Common myeloid progenitor, CD34-positive (primary cell): Measurements from ENCODE around the gene NMU.

Source experiments
- CTCF ChIA-PET: fragments of 350-600 bp; sonication (Branson Sonifier 250); formaldehyde crosslinking; loops from one replicate; lab custom pipeline; 2021; ENCODE audit warnings: antibody characterized with exemption; lab: Charles Lee
- POLR2A ChIA-PET: fragments of 350-600 bp; sonication (Branson Sonifier 250); formaldehyde crosslinking; loops from one replicate; lab custom pipeline; 2021; ENCODE audit warnings: antibody characterized with exemption; lab: Charles Lee
- DNase-seq, 3 donors: peaks; one replicate each; pipeline versions ENCODE4 v3.0.0 to v3.0.0-alpha.2; 2013
- H3K27ac ChIP-seq, 2 experiments: 1 replicate in 1 of 2; 2 replicates in 1 of 2; pipeline ENCODE4 v1.7.0; 2013; ENCODE audit warnings: inconsistent platforms in 2 of 2, low read length in 2 of 2, mild to moderate bottlenecking in 2 of 2, low read depth in 1 of 2, moderate library complexity in 1 of 2; ENCODE audit not compliant: severe bottlenecking in 2 of 2, insufficient read depth in 1 of 2, poor library complexity in 1 of 2
- H3K27me3 ChIP-seq, 5 experiments: replicated peaks in 2 of 5; 1 replicate in 3 of 5; 2 replicates in 2 of 5; pipeline versions ENCODE4 v1.6.1 to v1.7.0; 2013; ENCODE audit warnings: low read length in 4 of 5, mild to moderate bottlenecking in 2 of 5, moderate library complexity in 2 of 5, inconsistent platforms in 1 of 5; ENCODE audit not compliant: insufficient read depth in 5 of 5, control insufficient read depth in 4 of 5
- H3K36me3 ChIP-seq, 4 experiments: 1 replicate in 2 of 4; 2 replicates in 2 of 4; pipeline versions ENCODE4 v1.6.1 to v1.7.0; 2013; ENCODE audit warnings: low read length in 3 of 4, control low read depth in 1 of 4, mild to moderate bottlenecking in 1 of 4; ENCODE audit not compliant: control insufficient read depth in 4 of 4, insufficient read depth in 4 of 4
- H3K4me1 ChIP-seq, 4 experiments: 1 replicate in 3 of 4; 2 replicates in 1 of 4; pipeline versions ENCODE4 v1.6.1 to v1.7.1; 2013; ENCODE audit warnings: low read length in 3 of 4, mild to moderate bottlenecking in 3 of 4, control low read depth in 1 of 4, inconsistent platforms in 1 of 4, moderate library complexity in 1 of 4; ENCODE audit not compliant: control insufficient read depth in 4 of 4, insufficient read depth in 4 of 4; ENCODE audit errors: control extremely low read depth in 1 of 4
- H3K4me3 ChIP-seq, 7 experiments: 1 replicate in 4 of 7; 2 replicates in 3 of 7; pipeline versions ENCODE4 v1.5.1 to v1.7.0; 2013; ENCODE audit warnings: mild to moderate bottlenecking in 7 of 7, low read length in 6 of 7, moderate library complexity in 6 of 7, inconsistent platforms in 2 of 7, low read depth in 2 of 7, control low read depth in 1 of 7; ENCODE audit not compliant: insufficient read depth in 4 of 7, control insufficient read depth in 1 of 7; ENCODE audit errors: extremely low read depth in 1 of 7
- H3K9me3 ChIP-seq, 5 experiments: 1 replicate in 4 of 5; 2 replicates in 1 of 5; pipeline versions ENCODE4 v1.6.1 to v1.7.1; 2013; ENCODE audit warnings: low read length in 4 of 5, mild to moderate bottlenecking in 2 of 5, inconsistent platforms in 1 of 5, low read depth in 1 of 5, moderate library complexity in 1 of 5; ENCODE audit not compliant: control insufficient read depth in 4 of 5, insufficient read depth in 2 of 5; ENCODE audit errors: control extremely low read depth in 1 of 5
- WGBS: methylation state at CpG from one replicate; pipeline ENCODE4 v1.1.5; 2013; ENCODE audit not compliant: insufficient coverage; 5-methylcytosine and 5-hydroxymethylcytosine counted together

NMU gene

GRCh38 chr4:55658657-55659056 lies 22.6 kb upstream of the NMU start:
- POLR2A ChIA-PET, result no interaction called here
- CTCF ChIA-PET, result no interaction called here
- WGBS, result 88% methylated on average over 5 of the region's 5 CpGs

GRCh38 chr4:55654131-55654530 lies 18.0 kb upstream of the NMU start:
- ChIA-PET CTCF (no interaction called here), POLR2A (no interaction called here)
- H3K4me3 ChIP-seq, result no peak overlapping the region
- H3K36me3 ChIP-seq, result no peaks in the 10 kb centered on the region
- no peak for DNase-seq
- no peak overlapping the region for H3K27ac ChIP-seq
- H3K27me3 ChIP-seq, result no peaks in the 10 kb centered on the region
- no peaks in the 10 kb centered on the region for H3K9me3 ChIP-seq
- 100% methylated on average over 5 of the region's 5 CpGs for WGBS
- H3K4me1 ChIP-seq, result no peaks in the 10 kb centered on the region

More at GRCh38 chr4:55658657-55659056, 22.6 kb upstream of the NMU start:
- Histone ChIP-seq H3K36me3 (no peaks in the 10 kb centered on the region), H3K4me1 (no peaks in the 10 kb centered on the region), H3K4me3 (no peak overlapping the region), H3K27ac (no peak overlapping the region), H3K27me3 (no peaks in the 10 kb centered on the region), H3K9me3 (no peaks in the 10 kb centered on the region)
- no peak for DNase-seq

- DNase-seq, result no peak
- H3K9me3 ChIP-seq, result no peaks in the 10 kb centered on the region
- ChIA-PET CTCF (no interaction called here), POLR2A (no interaction called here)
- H3K4me3 ChIP-seq, result no peak overlapping the region
- H3K27ac ChIP-seq, result no peak overlapping the region
- H3K27me3 ChIP-seq, result no peaks in the 10 kb centered on the region
- no peaks in the 10 kb centered on the region for H3K36me3 ChIP-seq
- no peaks in the 10 kb centered on the region for H3K4me1 ChIP-seq
- WGBS, result 93% methylated on average over 3 of the region's 5 CpGs
These were observed 14.4 kb upstream of the NMU start for GRCh38 chr4:55650483-55650882.

GRCh38 chr4:55637272-55637820 lies 1.2 kb upstream of the NMU start:
- DNase-seq, result no peak
- no peak overlapping the region for H3K4me3 ChIP-seq
- ChIA-PET CTCF (interaction anchor here (0.5 to 1.1 kb wide), 2 partner anchors 75 to 323 kb away, joined by 3 read pairs; no protein-coding TSS in a partner anchor), POLR2A (no interaction called here)
- H3K36me3 ChIP-seq, result no peaks in the 10 kb centered on the region
- no peaks in the 10 kb centered on the region for H3K9me3 ChIP-seq
- no CpG with 5 or more reads among the region's 12 CpGs for WGBS
- no peak overlapping the region for H3K27ac ChIP-seq
- peaks cover 5 to 21% (median 17%) of the 10 kb centered on the region in 4 experiments for H3K4me1 ChIP-seq
- H3K27me3 ChIP-seq, result peaks cover 15 to 75% (median 38%) of the 10 kb centered on the region in 5 experiments

- Histone ChIP-seq H3K36me3 (no peaks in the 10 kb centered on the region), H3K9me3 (no peaks in the 10 kb centered on the region), H3K4me1 (peaks cover 5 to 21% (median 17%) of the 10 kb centered on the region in 4 experiments), H3K4me3 (peak overlapping the region in 5 of 7 experiments; percentile 51 to 68 (median 56)), H3K27ac (peak overlapping the region in 1 of 2 experiments; percentile 73), H3K27me3 (peaks cover 15 to 78% (median 38%) of the 10 kb centered on the region in 5 experiments)
- DNase-seq, result no peak
- ChIA-PET POLR2A (no interaction called here), CTCF (interaction anchor here (1.1 kb wide), 1 partner anchor 74 kb away, joined by 3 read pairs; no protein-coding TSS in a partner anchor)
- WGBS, result 3% methylated on average over 3 of the region's 7 CpGs
These were observed 530 bp upstream of the NMU start for GRCh38 chr4:55636656-55636999.

- CTCF ChIA-PET, result interaction anchor here (0.5 to 1.4 kb wide), 2 partner anchors 81 to 216 kb away, joined by 3 to 6 read pairs; no protein-coding TSS in a partner anchor
- Histone ChIP-seq H3K36me3 (no peaks in the 10 kb centered on the region), H3K4me1 (peaks cover 5 to 21% (median 17%) of the 10 kb centered on the region in 4 experiments), H3K9me3 (no peaks in the 10 kb centered on the region), H3K4me3 (peak overlapping the region in 5 of 7 experiments; percentile 19 to 68 (median 56)), H3K27ac (peak overlapping the region in 1 of 2 experiments; percentile 73), H3K27me3 (peaks cover 15 to 78% (median 40%) of the 10 kb centered on the region in 5 experiments)
- POLR2A ChIA-PET, result no interaction called here
- peak in 2 of 3 donors; percentile 22 to 36 for DNase-seq
- 1% methylated on average over 11 of the region's 11 CpGs for WGBS
These were observed 816 bp downstream of the NMU start for GRCh38 chr4:55635282-55635681.

- Histone ChIP-seq H3K36me3 (no peaks in the 10 kb centered on the region), H3K4me1 (peaks cover 5 to 21% (median 17%) of the 10 kb centered on the region in 4 experiments), H3K27me3 (peaks cover 15 to 71% (median 38%) of the 10 kb centered on the region in 5 experiments), H3K4me3 (no peak overlapping the region), H3K9me3 (no peaks in the 10 kb centered on the region), H3K27ac (peak overlapping the region in 1 of 2 experiments; percentile 73)
- no peak for DNase-seq
- 0% methylated on average over 1 of the region's 3 CpGs for WGBS
- ChIA-PET POLR2A (no interaction called here), CTCF (interaction anchor here (1.4 kb wide), 1 partner anchor 80 kb away, joined by 3 read pairs; no protein-coding TSS in a partner anchor)
These were observed 1.5 kb downstream of the NMU start for GRCh38 chr4:55634417-55635128.
